Keratinocyte (primary cell): ENCODE data around the gene KRT7.

Source experiments
- CTCF ChIP-seq, 3 experiments: IDR thresholded peaks in 1 of 3; conservative IDR thresholded peaks in 1 of 3; optimal IDR thresholded peaks in 1 of 3; 2 replicates in 2 of 3; 3 replicates in 1 of 3; pipeline versions ENCODE3 to v1.5.1; 2011; ENCODE audit warnings: low read length in 3 of 3, mild to moderate bottlenecking in 3 of 3, moderate library complexity in 2 of 3, control low read depth in 1 of 3, inconsistent platforms in 1 of 3; ENCODE audit not compliant: insufficient read depth in 2 of 3; ENCODE audit errors: extremely low read depth in 1 of 3
- EZH2 ChIP-seq: IDR thresholded peaks from one replicate; pipeline ENCODE4 v1.6.1; 2012; ENCODE audit warnings: inconsistent platforms, mild to moderate bottlenecking, low read length, moderate library complexity

DNA sequence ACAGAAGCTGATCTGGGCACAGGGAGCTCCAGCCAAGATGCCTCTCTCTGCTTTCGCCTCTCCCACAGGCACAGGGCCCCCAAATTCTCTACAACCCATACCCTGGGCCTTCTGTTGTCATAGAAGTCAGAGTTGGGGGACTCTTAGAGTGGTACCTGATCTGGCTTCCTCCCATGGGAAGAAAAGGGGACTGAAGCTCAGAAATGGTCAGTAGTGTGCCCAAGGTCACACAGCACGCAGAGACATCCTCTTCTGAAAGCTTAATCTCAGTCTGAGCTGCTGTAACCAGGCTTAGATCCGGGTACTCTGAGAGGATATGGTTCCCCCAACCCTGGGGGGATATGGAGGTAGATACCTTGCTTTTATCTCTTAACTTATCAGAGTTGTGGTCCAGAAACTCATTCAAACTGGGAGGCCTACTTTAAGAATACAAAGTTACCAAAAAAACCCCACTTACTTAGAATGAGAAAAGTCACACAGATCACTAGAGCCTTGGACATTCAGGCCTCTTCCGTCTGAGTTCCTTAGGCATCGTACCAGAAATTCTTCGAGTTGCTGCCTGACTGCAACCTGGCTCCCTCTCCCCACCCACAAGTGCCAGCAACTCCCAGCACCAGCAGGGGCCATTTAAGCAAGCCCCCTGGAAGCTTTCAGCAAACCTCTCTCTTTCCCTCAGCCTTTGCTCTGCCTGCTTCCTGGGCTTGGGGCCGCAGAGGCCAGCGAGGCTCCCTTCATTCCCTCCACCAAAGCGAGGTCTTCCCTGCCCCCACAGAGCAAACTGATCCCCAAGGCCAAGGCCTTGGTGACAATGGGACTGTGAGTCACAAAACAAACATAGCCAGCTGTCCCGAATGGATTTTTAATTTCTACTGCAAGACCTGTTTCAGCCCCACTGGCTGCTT is 13.9 kb downstream of the KRT7 start:
- TF ChIP-seq CTCF (optimal IDR thresholded peaks at IDR 0.05 in 1 of 3, IDR thresholded peaks at IDR 0.05 in 1 of 3, conservative IDR thresholded peaks at IDR 0.05 in 1 of 3; ENCODE audit: extremely low read depth in 1 of 3, insufficient read depth in 2 of 3, low read length in 3 of 3): no peak
- no peak for TF ChIP-seq EZH2
